ENCODE results near the gene PSMG1.
"Not testable (repeated sequence)": the region's sequence is repeated elsewhere in the genome, so short reads cannot be mapped to it uniquely, and the experiment has no call there.

The PSMG1 gene

DNA sequence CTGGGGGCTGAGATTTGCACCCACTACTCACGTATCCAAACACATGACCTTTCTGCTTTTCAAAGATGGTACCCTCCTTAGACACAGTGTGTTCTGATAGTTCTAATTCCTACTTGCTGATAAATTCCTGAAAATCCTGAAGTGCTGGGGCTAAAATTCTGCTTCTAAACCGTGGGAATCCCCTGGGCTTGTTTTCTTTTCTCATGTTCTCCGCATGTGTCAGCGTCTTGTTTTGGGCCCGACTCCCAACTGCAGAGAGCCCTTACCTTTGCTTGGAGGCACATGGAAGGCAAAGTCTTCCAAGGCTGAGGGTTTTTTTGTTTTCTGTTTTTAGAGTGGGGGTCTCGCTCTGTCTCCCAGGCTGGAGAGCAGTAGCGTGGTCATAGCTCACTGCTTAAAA is 27.2 kb downstream of the PSMG1 start:
- no peak for DNase-seq (ENCODE audit: low spot score)

DNA sequence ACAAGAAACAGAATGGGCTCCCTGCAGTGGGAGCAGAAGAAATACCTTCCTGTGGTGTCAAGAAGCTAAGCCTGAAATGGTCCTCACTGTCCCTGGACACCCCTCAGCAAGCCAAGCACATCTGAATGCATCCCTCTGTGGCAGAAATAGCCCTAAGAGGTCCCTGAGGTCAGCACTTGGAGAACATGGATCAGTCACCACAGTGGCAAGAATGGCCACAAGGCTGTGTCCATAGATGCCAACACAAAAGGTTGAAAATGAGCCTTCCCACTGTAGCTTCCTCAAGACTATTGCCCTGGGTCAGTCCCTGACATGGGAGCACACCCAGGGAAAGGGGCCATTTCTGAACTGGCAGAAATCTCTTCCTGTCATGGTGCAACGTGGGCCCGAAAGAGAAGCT is 27.7 kb downstream of the PSMG1 start:
- no peak for DNase-seq (ENCODE audit: low spot score)

DNA sequence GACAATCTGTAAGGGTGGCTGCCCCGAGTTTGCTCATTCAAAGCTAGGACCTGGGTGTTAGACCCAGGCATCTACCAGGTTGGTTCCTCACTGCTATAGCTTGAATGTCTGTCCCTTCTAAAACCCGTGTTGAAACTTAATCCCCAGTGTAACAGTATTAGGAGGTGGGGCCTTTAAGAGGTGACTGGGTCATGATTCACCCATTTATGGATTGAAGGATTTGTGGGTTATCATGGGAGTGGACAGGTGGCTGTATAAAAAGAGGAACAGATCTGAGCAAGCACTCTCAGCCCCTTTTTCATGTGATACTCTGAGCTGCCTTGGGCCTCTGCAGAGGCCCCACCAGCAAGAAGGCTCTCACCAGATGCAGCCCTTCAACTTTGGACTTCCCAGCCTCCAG is 29.4 kb downstream of the PSMG1 start:
- no peak for DNase-seq (ENCODE audit: low spot score)

DNA sequence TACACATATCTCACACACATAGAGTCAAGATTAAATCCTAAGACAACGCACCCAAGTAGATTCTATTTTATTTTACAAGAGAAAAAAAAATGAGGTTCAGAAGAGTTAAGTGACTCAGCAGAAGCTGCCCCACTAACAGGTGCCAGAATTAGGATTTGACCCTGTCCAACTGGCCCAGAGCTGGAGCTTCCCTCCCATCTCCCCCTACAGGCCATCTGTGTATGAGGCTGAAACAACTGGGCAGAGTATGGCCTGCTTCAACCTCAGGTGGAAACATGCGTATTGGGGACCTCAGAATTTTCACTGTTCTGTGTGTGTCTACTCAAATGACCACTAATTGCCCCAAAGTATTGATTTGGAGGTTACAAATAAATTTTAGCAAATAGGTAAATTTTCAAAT is 29.9 kb downstream of the PSMG1 start:
- DNase-seq (ENCODE audit: low spot score): peak; percentile 55

GRCh38 chr21:39152271-39152670 is 31.0 kb downstream of the PSMG1 start:
- no peak for DNase-seq (ENCODE audit: low spot score)

DNA sequence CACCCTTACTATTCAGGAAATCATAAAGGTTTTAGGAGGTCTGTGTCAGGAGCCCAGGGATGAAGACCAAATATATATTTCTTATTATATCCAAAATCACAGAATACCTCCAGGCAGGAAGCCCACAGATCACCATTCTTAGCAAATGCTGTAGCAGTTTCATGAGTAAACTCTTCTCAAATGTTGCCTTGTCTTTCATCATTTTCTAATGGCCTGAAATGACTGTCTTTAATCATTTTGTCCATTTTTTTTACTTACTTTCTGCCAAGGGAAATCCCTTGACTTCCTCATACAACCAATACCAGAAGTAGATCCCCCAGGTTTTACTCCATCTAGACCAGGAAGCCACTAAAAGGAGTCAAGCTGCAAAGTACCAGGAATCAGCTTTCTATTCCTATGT is 32.4 kb downstream of the PSMG1 start:
- DNase-seq (ENCODE audit: low spot score): no peak

- no peak for DNase-seq (ENCODE audit: low spot score)
These were observed 32.9 kb downstream of the PSMG1 start for GRCh38 chr21:39150316-39150715.

DNA sequence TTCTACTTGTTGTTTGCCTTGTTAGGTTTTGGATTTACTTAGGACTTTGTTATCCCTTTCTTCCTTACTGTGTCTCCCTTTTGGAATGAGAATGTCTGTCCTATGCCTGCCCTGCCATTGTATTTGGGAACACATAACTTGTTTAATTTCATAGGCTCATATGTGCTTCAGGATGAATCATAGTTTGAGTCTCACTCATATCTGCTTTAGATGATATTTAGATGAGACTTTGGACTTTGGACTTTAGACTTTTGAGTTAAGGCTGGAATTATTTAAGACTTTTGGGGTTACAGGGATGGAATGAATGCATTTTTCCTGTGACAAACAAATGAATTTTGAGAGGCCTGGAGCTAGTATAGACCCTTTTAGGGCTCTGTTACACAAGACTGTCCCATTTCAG is 33.4 kb downstream of the PSMG1 start:
- no peak for DNase-seq (ENCODE audit: low spot score)

GRCh38 chr21:39148975-39149374 is 34.3 kb downstream of the PSMG1 start:
- no peak for DNase-seq (ENCODE audit: low spot score)

GRCh38 chr21:39144191-39144590 is 39.1 kb downstream of the PSMG1 start:
- DNase-seq (ENCODE audit: low spot score): no peak

- DNase-seq (ENCODE audit: low spot score): no peak
These were observed 40.3 kb downstream of the PSMG1 start for GRCh38 chr21:39142972-39143371.

GRCh38 chr21:39141502-39141901 is 41.7 kb downstream of the PSMG1 start:
- no peak for DNase-seq (ENCODE audit: low spot score)

DNA sequence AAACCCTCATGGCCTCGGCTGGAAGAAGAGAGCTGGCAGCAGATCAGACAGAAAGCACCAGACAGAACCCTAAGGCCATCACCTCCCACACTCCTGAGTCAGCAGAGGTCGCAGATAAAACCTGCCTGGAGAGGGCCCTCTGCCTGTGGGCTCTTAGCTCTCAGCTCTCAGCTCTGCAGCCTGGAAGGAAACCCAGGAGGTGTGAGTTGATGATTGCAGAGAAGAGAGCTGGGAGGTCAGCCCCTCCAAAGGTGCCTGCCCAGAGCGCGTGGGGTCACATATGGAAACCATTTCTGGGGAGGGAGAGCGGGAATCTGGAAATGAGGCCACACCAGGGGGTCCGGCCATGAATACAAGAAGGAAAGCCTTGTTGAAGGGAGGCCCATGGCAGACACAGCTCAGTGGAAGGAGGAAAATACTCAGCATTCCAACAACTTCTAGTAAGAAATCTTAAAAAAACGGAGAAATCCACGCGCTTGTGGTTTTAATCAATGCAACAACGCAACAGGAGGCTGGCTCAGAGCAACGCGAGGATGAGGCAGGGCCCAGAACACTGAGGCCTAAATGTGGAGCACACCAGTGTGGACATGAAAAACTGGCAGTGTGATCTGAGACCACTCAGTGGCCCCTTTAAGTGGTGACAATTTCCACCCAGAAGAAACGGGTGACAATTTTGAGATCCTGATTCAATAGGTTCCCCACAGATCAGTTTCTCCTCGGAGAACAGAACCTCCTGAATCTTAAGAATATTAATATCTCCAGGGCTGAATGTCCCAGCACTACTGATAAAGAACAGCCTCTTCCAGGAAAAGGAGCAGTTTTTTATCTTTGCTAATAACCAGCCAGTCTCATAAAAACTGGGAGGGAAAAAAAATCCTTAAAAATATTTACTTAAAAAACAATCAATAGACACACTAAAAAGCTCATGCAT is 45.7 kb downstream of the PSMG1 start:
- DNase-seq (ENCODE audit: low spot score): peak; percentile 64

DNA sequence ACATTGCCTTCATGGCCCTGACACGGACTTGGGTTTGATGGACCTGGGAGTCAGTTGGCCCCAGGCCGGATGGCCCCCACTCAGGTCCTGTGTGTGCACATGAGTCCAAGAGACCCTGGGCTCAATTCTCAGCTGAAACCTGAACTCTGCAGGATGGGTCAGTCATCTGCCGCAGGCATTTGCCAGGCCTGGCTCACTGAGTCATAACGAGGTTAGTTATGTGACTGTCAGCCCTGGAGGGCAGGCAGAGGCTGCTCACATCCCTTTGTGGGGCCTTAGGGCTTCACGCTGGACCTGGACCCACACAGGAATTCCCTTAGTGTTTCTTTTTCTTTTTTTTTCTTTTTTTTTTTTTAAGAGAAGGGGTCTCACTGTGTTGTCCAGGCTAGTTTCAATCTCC is 46.5 kb downstream of the PSMG1 start:
- DNase-seq (ENCODE audit: low spot score): no peak

- not testable (repeated sequence) for DNase-seq (ENCODE audit: low spot score)
These were observed 47.1 kb downstream of the PSMG1 start for GRCh38 chr21:39136138-39136537.

- DNase-seq (ENCODE audit: low spot score): no peak
These were observed 48.9 kb downstream of the PSMG1 start for GRCh38 chr21:39134288-39134810.

- DNase-seq (ENCODE audit: low spot score): no peak
These were observed 51.0 kb downstream of the PSMG1 start for GRCh38 chr21:39132248-39132647.

- DNase-seq (ENCODE audit: low spot score): no peak
These were observed 51.5 kb downstream of the PSMG1 start for GRCh38 chr21:39131791-39132190.

DNA sequence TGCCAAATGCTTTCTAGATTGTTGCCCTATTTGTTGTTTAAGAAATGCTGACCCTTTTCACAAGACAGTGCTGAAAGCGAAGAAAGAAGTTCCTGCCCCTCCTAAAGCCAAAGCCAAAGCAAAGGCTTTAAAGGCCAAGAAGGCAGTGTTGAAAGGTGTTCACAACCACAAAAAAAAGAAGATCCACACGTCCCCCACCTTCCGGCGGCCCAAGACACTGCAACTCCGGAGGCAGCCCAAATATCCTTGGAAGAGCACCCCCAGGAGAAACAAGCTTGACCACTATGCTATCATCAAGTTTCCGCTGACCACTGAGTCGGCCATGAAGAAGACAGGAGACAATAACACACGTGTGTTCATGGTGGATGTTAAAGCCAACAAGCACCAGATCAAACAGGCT is 55.7 kb downstream of the PSMG1 start:
- DNase-seq (ENCODE audit: low spot score): no peak

- no peak for DNase-seq (ENCODE audit: low spot score)
These were observed 56.8 kb downstream of the PSMG1 start for GRCh38 chr21:39126486-39126806.

DNA sequence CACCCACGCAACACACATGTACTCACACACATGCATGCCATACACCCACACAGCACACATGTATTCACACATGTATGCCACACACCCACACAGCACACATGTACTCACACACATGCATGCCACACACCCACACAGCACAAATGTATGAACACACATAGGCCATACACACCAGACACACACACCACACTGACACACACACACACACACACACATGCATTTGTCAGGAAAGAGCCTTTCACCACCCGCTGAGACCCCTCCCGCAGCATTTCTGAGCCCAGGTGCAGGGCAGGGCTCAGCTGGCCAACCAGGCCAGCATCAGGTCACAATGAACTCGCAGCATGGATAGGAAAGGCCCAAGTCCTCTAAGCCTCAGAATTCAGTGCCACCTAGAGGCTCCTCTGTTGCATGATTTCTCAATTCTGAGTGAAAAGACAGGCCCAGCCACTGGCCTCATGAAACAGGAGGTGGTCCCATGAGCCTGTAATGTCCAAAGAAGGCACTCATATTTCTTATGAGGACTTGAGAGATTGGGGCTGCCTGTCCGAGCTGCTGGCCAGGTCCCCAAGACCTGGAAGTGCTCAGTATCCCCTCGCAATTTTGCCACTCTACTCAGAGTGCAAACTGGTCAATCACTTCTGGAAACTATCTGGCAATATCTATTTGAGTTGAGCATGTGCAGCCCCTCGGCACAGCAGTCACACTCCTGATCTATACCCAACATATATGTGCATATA is 57.3 kb downstream of the PSMG1 start:
- DNase-seq (ENCODE audit: low spot score): peak; percentile 88
